ENCODE data around the gene PPP2R1B. TPM values are rescaled to one million over a fixed set of nuclear protein-coding genes. Genes with fewer than 3 reads are reported as not detected.

The PPP2R1B gene
- total and polyA plus RNA-seq, 2 donors (not counting 3 experiments of a cell fraction or from before 2014, with no cell fraction given) = 18.0 to 50.8 TPM

DNA sequence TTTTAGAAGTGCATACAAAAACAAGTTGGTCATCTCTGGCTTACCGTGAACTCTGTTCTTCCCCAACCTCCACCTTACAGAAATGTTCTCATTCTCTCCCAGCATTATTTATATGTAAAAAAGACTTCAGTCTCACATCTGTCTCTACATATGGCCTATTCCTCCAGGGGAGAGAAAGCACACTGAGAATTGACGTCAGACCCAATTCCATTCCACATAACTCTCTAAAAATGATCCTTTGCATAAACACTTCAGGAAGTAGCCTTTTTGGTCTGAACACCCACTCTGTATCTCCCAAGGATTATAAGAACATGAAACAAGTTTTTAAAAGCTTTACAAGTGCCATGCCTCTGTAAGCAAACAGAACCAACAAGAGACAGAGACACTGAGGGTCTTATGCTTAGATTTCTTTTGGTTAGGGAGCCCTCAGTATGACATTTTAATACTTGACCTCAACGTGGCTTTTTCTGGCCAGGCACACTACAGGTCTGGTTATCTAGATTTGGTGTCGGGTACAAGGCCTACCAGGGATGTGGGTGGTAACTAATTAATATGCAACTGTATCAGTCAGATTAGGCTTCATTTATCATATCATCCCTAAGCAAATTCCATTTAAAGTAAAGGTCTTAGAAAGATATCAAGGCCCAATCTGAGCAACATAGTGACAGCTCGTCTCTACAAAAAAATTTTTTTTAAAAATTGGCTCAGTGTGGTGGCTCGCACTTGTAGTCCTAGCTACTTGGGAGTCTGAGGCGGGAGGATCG is 48.5 kb upstream of the PPP2R1B start:
- Histone ChIP-seq H3K4me3 (replicated peaks in 1 of 3; ENCODE audit: insufficient read depth in 1 of 3, low read depth in 1 of 3, low read length in 3 of 3) (no peak overlapping the region), H3K36me3 (ENCODE audit: control insufficient read depth in 2 of 2, extremely low read depth in 1 of 2, insufficient read depth in 2 of 2, low read length in 2 of 2) (peaks cover 0 to 2% of the 10 kb centered on the region in 2 experiments), H3K27ac (ENCODE audit: insufficient read depth, low read depth, low read length) (no peak overlapping the region), H3K9ac (replicated peaks; ENCODE audit: extremely low read depth, insufficient read depth, low read length) (no peak overlapping the region), H3K9me1 (replicated peaks; ENCODE audit: control insufficient read depth, extremely low read depth, insufficient read depth, low read length) (no peaks in the 10 kb centered on the region), H4K20me1 (replicated peaks; ENCODE audit: control insufficient read depth, extremely low read depth, insufficient read depth, low read length) (no peaks in the 10 kb centered on the region), H2AFZ (ENCODE audit: low read depth, low read length) (no peak overlapping the region), H3K4me2 (ENCODE audit: insufficient read depth, low read length) (no peak overlapping the region), H3K27me3 (ENCODE audit: control insufficient read depth in 2 of 2, insufficient read depth in 2 of 2, low read length in 2 of 2) (no peaks in the 10 kb centered on the region), H3K79me2 (ENCODE audit: control insufficient read depth, insufficient read depth, low read length) (no peaks in the 10 kb centered on the region), H3K4me1 (ENCODE audit: control insufficient read depth, extremely low read depth, insufficient read depth, low read length) (peaks cover 12% of the 10 kb centered on the region), H3K9me3 (replicated peaks; ENCODE audit: control insufficient read depth, insufficient read depth, low read length) (no peaks in the 10 kb centered on the region)
- POLR2A ChIA-PET = no interaction called here
- dilution Hi-C loops (cut with MboI; ENCODE audit: extremely low pct_ligation_motif_present, low sequenced_read_pairs) = no loop called here
- DNase-seq (ENCODE audit: low read depth, low spot score) (no peak), FAIRE-seq (no peak)
- CTCF ChIA-PET = interaction anchor here (1.5 kb wide), 1 partner anchor 8 kb away, joined by 4 read pairs; no protein-coding TSS in a partner anchor
- intact Hi-C loops (cut with micrococcal nuclease) = no loop called here
- no peak for TF ChIP-seq FOS (IDR thresholded peaks at IDR 0.05; ENCODE audit: borderline replicate concordance, insufficient read depth, low read length)
- no peak for TF ChIP-seq GATA2 (IDR thresholded peaks at IDR 0.05; ENCODE audit: insufficient read depth, insufficient read length, low read depth, low read length)
- TF ChIP-seq, protein P1, sequence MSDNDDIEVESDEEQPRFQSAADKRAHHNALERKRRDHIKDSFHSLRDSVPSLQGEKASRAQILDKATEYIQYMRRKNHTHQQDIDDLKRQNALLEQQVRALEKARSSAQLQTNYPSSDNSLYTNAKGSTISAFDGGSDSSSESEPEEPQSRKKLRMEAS (IDR thresholded peaks at IDR 0.05; ENCODE audit: insufficient read depth, insufficient read length) = no peak
- no peak for TF ChIP-seq POLR2AphosphoS5 (IDR thresholded peaks at IDR 0.05; ENCODE audit: insufficient read depth, low read depth, low read length)
- TF ChIP-seq JUN (IDR thresholded peaks at IDR 0.05; ENCODE audit: borderline replicate concordance, insufficient read depth, insufficient read length, low read depth) = no peak
- TF ChIP-seq EZH2 (IDR thresholded peaks at IDR 0.05; ENCODE audit: borderline replicate concordance, low read depth, low read length, severe bottlenecking) = no peak
- TF ChIP-seq, protein P2, sequence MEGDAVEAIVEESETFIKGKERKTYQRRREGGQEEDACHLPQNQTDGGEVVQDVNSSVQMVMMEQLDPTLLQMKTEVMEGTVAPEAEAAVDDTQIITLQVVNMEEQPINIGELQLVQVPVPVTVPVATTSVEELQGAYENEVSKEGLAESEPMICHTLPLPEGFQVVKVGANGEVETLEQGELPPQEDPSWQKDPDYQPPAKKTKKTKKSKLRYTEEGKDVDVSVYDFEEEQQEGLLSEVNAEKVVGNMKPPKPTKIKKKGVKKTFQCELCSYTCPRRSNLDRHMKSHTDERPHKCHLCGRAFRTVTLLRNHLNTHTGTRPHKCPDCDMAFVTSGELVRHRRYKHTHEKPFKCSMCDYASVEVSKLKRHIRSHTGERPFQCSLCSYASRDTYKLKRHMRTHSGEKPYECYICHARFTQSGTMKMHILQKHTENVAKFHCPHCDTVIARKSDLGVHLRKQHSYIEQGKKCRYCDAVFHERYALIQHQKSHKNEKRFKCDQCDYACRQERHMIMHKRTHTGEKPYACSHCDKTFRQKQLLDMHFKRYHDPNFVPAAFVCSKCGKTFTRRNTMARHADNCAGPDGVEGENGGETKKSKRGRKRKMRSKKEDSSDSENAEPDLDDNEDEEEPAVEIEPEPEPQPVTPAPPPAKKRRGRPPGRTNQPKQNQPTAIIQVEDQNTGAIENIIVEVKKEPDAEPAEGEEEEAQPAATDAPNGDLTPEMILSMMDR (IDR thresholded peaks at IDR 0.05; ENCODE audit: extremely low read depth in 1 of 2, insufficient read depth in 1 of 2, low read depth in 1 of 2, low read length in 2 of 2) = no peak
- no peak for TF ChIP-seq POLR2A (IDR thresholded peaks at IDR 0.05; ENCODE audit: low read depth, low read length)
- no peak for TF ChIP-seq MYC (IDR thresholded peaks at IDR 0.05; ENCODE audit: low read depth, low read length)
- no TSS peak for BruUV-seq (replicated peaks)
